ENCODE results near the gene CDK8.

CDK8 gene

GRCh38 chr13:26323127-26323526 is 69.2 kb downstream of the CDK8 start:
- no peak for DNase-seq

- DNase-seq = no peak
These were observed 69.8 kb downstream of the CDK8 start for GRCh38 chr13:26323764-26324163.

- DNase-seq = no peak
These were observed 70.4 kb downstream of the CDK8 start for GRCh38 chr13:26324294-26324693.

GRCh38 chr13:26324867-26325266 is 70.9 kb downstream of the CDK8 start:
- no peak for DNase-seq

GRCh38 chr13:26325876-26326275 is 71.9 kb downstream of the CDK8 start:
- DNase-seq = no peak

GRCh38 chr13:26326562-26326961 is 72.6 kb downstream of the CDK8 start:
- no peak for DNase-seq

GRCh38 chr13:26327940-26328725 is 74.2 kb downstream of the CDK8 start:
- no peak for DNase-seq

- DNase-seq = no peak
These were observed 81.2 kb downstream of the CDK8 start for GRCh38 chr13:26335158-26335557.

GRCh38 chr13:26340807-26341206 is 86.9 kb downstream of the CDK8 start:
- no peak for DNase-seq

- DNase-seq = no peak
These were observed 89.0 kb downstream of the CDK8 start for GRCh38 chr13:26342898-26343297.

- no peak for DNase-seq
These were observed 89.9 kb downstream of the CDK8 start for GRCh38 chr13:26343816-26344215.

- no peak for DNase-seq
These were observed 91.1 kb downstream of the CDK8 start for GRCh38 chr13:26344980-26345379.

GRCh38 chr13:26348966-26349365 is 95.0 kb downstream of the CDK8 start:
- no peak for DNase-seq

GRCh38 chr13:26362261-26362660 is 108.3 kb downstream of the CDK8 start:
- no peak for DNase-seq

- no peak for DNase-seq
These were observed 116.6 kb downstream of the CDK8 start for GRCh38 chr13:26370553-26370952.

GRCh38 chr13:26372747-26373146 is 118.8 kb downstream of the CDK8 start:
- no peak for DNase-seq

GRCh38 chr13:26376430-26376829 is 122.5 kb downstream of the CDK8 start:
- DNase-seq = no peak

- DNase-seq = no peak
These were observed 123.1 kb downstream of the CDK8 start for GRCh38 chr13:26377038-26377437.

GRCh38 chr13:26378116-26378515 is 124.2 kb downstream of the CDK8 start:
- no peak for DNase-seq

- DNase-seq = no peak
These were observed 125.9 kb downstream of the CDK8 start for GRCh38 chr13:26379831-26380230.

- DNase-seq = no peak
These were observed 127.0 kb downstream of the CDK8 start for GRCh38 chr13:26380930-26381329.

GRCh38 chr13:26382366-26382765 is 128.4 kb downstream of the CDK8 start:
- no peak for DNase-seq

- DNase-seq = no peak
These were observed 128.9 kb downstream of the CDK8 start for GRCh38 chr13:26382835-26383234.

GRCh38 chr13:26384587-26384986 is 130.7 kb downstream of the CDK8 start:
- DNase-seq = no peak

GRCh38 chr13:26386026-26386425 is 132.1 kb downstream of the CDK8 start:
- no peak for DNase-seq
